SK-N-SH (cell line): ENCODE data around the gene AIP. TPM values are rescaled to one million over a fixed set of nuclear protein-coding genes. Genes with fewer than 3 reads are reported as not detected.

Experiments used
- CTCF ChIA-PET: fragments of 300-600, 350-600 bp; formaldehyde crosslinking; extraction: SDS; loops from one replicate; lab custom pipeline; 2021; lab: Yijun Ruan, JAX
- POLR2A ChIA-PET: fragments of 350-600 bp; sonication (Branson Sonifier 250); formaldehyde crosslinking; extraction: SDS; loops from one replicate; lab custom pipeline; 2020; ENCODE audit warnings: antibody characterized with exemption, inconsistent platforms; lab: Yijun Ruan, JAX
- DNase-seq: peaks from one replicate; pipeline ENCODE4 v3.0.0; 2012
- H2AFZ ChIP-seq: fragments of 200-600 bp; sonication (generic); 2 replicates; pipeline ENCODE4 v1.8.1; 2016; ENCODE audit warnings: antibody characterized with exemption, mild to moderate bottlenecking, low read depth
- H3F3A ChIP-seq: fragments of 200-600 bp; sonication (generic); replicated peaks from 2 replicates; pipeline ENCODE3; 2016; ENCODE audit warnings: antibody characterized with exemption, mild to moderate bottlenecking; ENCODE audit not compliant: insufficient read depth
- H3K27ac ChIP-seq, 2 experiments: fragments of 200-500 bp in 1 of 2; fragments of 200-600 bp in 1 of 2; sonication (Bioruptor generic) in 1 of 2; sonication (generic), shearing (Covaris generic) in 1 of 2; 2 replicates each; pipeline versions ENCODE4 v1.5.1 to v1.6.1; 2014 to 2016; ENCODE audit warnings: low read depth in 2 of 2, inconsistent platforms in 1 of 2, low read length in 1 of 2, mild to moderate bottlenecking in 1 of 2, mixed read lengths in 1 of 2
- H3K27me3 ChIP-seq: fragments of 200-600 bp; sonication (generic), shearing (Covaris generic); 2 replicates; pipeline ENCODE4 v1.6.1; 2016; ENCODE audit warnings: mixed run types; ENCODE audit not compliant: insufficient read depth
- H3K36me3 ChIP-seq, 2 experiments: fragments of 200-500 bp in 1 of 2; fragments of 200-600 bp in 1 of 2; sonication (Bioruptor generic) in 1 of 2; sonication (generic) in 1 of 2; replicated peaks in 1 of 2; 2 replicates each; pipeline versions ENCODE3 to v1.5.1; 2014 to 2016; ENCODE audit warnings: low read length in 1 of 2, mild to moderate bottlenecking in 1 of 2; ENCODE audit not compliant: insufficient read depth in 2 of 2, control insufficient read depth in 1 of 2
- H3K4me1 ChIP-seq, 2 experiments: fragments of 200-500 bp in 1 of 2; fragments of 200-600 bp in 1 of 2; sonication (Bioruptor generic) in 1 of 2; sonication (generic), shearing (Covaris generic) in 1 of 2; 2 replicates each; pipeline versions ENCODE4 v1.5.1 to v1.6.1; 2014 to 2016; ENCODE audit warnings: low read depth in 1 of 2, low read length in 1 of 2, mixed run types in 1 of 2; ENCODE audit not compliant: insufficient read depth in 2 of 2, control insufficient read depth in 1 of 2
- H3K4me2 ChIP-seq: fragments of 200-600 bp; sonication (generic), shearing (Covaris generic); 2 replicates; pipeline ENCODE4 v1.6.1; 2017; ENCODE audit warnings: mixed run types
- H3K4me3 ChIP-seq, 2 experiments: fragments of 200-500 bp in 1 of 2; fragments of 200-600 bp in 1 of 2; sonication (Bioruptor generic) in 1 of 2; sonication (generic), shearing (Covaris generic) in 1 of 2; 2 replicates each; pipeline versions ENCODE4 v1.5.1 to v1.8.1; 2014 to 2016; ENCODE audit warnings: low read depth in 2 of 2, inconsistent platforms in 1 of 2, low read length in 1 of 2, mild to moderate bottlenecking in 1 of 2, mixed read lengths in 1 of 2, moderate library complexity in 1 of 2
- H3K79me2 ChIP-seq: fragments of 200-600 bp; sonication (generic); 2 replicates; pipeline ENCODE4 v1.8.1; 2017; ENCODE audit warnings: mild to moderate bottlenecking; ENCODE audit not compliant: insufficient read depth
- H3K9ac ChIP-seq: fragments of 200-600 bp; sonication (generic); 2 replicates; pipeline ENCODE4 v1.6.1; 2017; ENCODE audit warnings: mixed run types
- H3K9me2 ChIP-seq: fragments of 200-600 bp; sonication (generic); 2 replicates; pipeline ENCODE4 v1.6.1; 2017; ENCODE audit warnings: mixed run types
- H3K9me3 ChIP-seq: fragments of 200-600 bp; sonication (generic); 2 replicates; pipeline ENCODE4 v1.6.1; 2017; ENCODE audit warnings: mixed run types, mild to moderate bottlenecking, moderate library complexity
- H4K20me1 ChIP-seq: fragments of 200-600 bp; sonication (generic); 2 replicates; pipeline ENCODE4 v1.6.1; 2017; ENCODE audit warnings: mild to moderate bottlenecking, mixed run types; ENCODE audit not compliant: insufficient read depth
- CHD2 ChIP-seq: fragments of 150-350 bp; IDR thresholded peaks from 2 replicates; pipeline ENCODE4 v1.6.1; 2018; ENCODE audit warnings: low read length; ENCODE audit not compliant: partially characterized antibody
- CTCF ChIP-seq: fragments of 200-600 bp; sonication (generic); IDR thresholded peaks from 2 replicates; pipeline ENCODE4 v1.6.1; 2017; ENCODE audit warnings: antibody characterized with exemption, mild to moderate bottlenecking, moderate library complexity
- ELF1 ChIP-seq: IDR thresholded peaks from 2 replicates; pipeline ENCODE4 v1.4.0; 2012
- FOSL2 ChIP-seq: IDR thresholded peaks from 2 replicates; pipeline ENCODE4 v1.4.0; 2012; ENCODE audit warnings: low read depth, mild to moderate bottlenecking, moderate library complexity, borderline replicate concordance
- FOXM1 ChIP-seq: IDR thresholded peaks from 2 replicates; pipeline ENCODE4 v1.4.0; 2012; ENCODE audit warnings: low read depth, mild to moderate bottlenecking
- JUND ChIP-seq: IDR thresholded peaks from 2 replicates; pipeline ENCODE4 v1.4.0; 2012
- MAX ChIP-seq: IDR thresholded peaks from 2 replicates; pipeline ENCODE4 v1.4.0; 2012; ENCODE audit warnings: low read depth
- MEF2A ChIP-seq: IDR thresholded peaks from 2 replicates; pipeline ENCODE4 v1.4.0; 2012; ENCODE audit warnings: low read depth, borderline replicate concordance
- NFIC ChIP-seq: IDR thresholded peaks from 2 replicates; pipeline ENCODE4 v1.4.0; 2012; ENCODE audit warnings: borderline replicate concordance
- PBX3 ChIP-seq: IDR thresholded peaks from 2 replicates; pipeline ENCODE4; 2012
- POLR2AphosphoS5 ChIP-seq: IDR thresholded peaks from 2 replicates; pipeline ENCODE4 v1.6.1; 2012; ENCODE audit warnings: low read depth, low read length
- RAD21 ChIP-seq: IDR thresholded peaks from 2 replicates; pipeline ENCODE4 v1.6.1; 2012; ENCODE audit warnings: mild to moderate bottlenecking, low read length
- RXRA ChIP-seq: IDR thresholded peaks from 2 replicates; pipeline ENCODE4 v1.4.0; 2012; ENCODE audit warnings: low read depth, mild to moderate bottlenecking, borderline replicate concordance
- SIN3A ChIP-seq: IDR thresholded peaks from 2 replicates; pipeline ENCODE4 v1.6.1; 2012; ENCODE audit warnings: low read depth, mild to moderate bottlenecking, low read length, moderate library complexity, borderline replicate concordance
- TCF12 ChIP-seq: IDR thresholded peaks from 2 replicates; pipeline ENCODE4 v1.4.0; 2012
- USF1 ChIP-seq: IDR thresholded peaks from 2 replicates; pipeline ENCODE4 v1.4.0; 2012; ENCODE audit warnings: low read depth, borderline replicate concordance
- YY1 ChIP-seq: IDR thresholded peaks from 2 replicates; pipeline ENCODE4 v1.4.0; 2012; ENCODE audit warnings: low read depth, mild to moderate bottlenecking
- WGBS: methylation state at CpG from one replicate; pipeline ENCODE4 v1.1.6; 2017; ENCODE audit warnings: low lambda C conversion rate; 5-methylcytosine and 5-hydroxymethylcytosine counted together
- polyA plus RNA-seq, 3 experiments: library from polyadenylated mRNA; depleted of rRNA; stranded (reverse); fragments of >200 nt; gene quantifications; 2 replicates each; pipeline ENCODE4 v1.2.3, GENCODE V29; 2012

Gene AIP
- polyA plus RNA-seq, 1 of the 3 experiments (the other 2 are of a cell fraction), result 207 TPM

- no peak for TF ChIP-seq YY1
- no peak for TF ChIP-seq CHD2
- no peak for TF ChIP-seq PBX3
- TF ChIP-seq FOSL2, result no peak
- TF ChIP-seq ELF1, result no peak
- TF ChIP-seq POLR2AphosphoS5, result no peak
- TF ChIP-seq RAD21, result no peak
Observed at GRCh38 chr11:67496113-67496512, 13.3 kb downstream of the AIP start (continued).

GRCh38 chr11:67497656-67498291 is 14.9 kb downstream of the AIP start:
- Histone ChIP-seq H3K27me3 (no peaks in the 10 kb centered on the region), H3K9me2 (no peaks in the 10 kb centered on the region), H3K9me3 (no peaks in the 10 kb centered on the region), H2AFZ (no peak overlapping the region), H3K4me2 (no peak overlapping the region), H3F3A (peaks cover 1% of the 10 kb centered on the region), H3K36me3 (peaks cover 10 to 23% of the 10 kb centered on the region in 2 experiments), H3K9ac (no peak overlapping the region), H4K20me1 (peaks cover 2% of the 10 kb centered on the region; the same call in 1 of the 2 replicates), H3K4me3 (no peak overlapping the region), H3K79me2 (peaks cover 1% of the 10 kb centered on the region; the same call in 1 of the 2 replicates), H3K4me1 (no peaks in the 10 kb centered on the region), H3K27ac (no peak overlapping the region)
- DNase-seq, result no peak
- no peak for TF ChIP-seq RXRA
- ChIA-PET CTCF (no interaction called here), POLR2A (no interaction called here)
- 91% methylated on average over 12 of the region's 21 CpGs for WGBS

GRCh38 chr11:67498544-67498972 is 15.7 kb downstream of the AIP start:
- no peak for DNase-seq
- no peak for TF ChIP-seq JUND
- no peak for TF ChIP-seq TCF12
- no peak for TF ChIP-seq FOXM1
- TF ChIP-seq NFIC, result no peak
- TF ChIP-seq SIN3A, result no peak
- TF ChIP-seq MEF2A, result no peak
- TF ChIP-seq CTCF, result no peak
- TF ChIP-seq ELF1, result no peak
- no peak for TF ChIP-seq PBX3
- no peak for TF ChIP-seq MAX
- TF ChIP-seq USF1, result no peak

More at GRCh38 chr11:67498544-67498972, 15.7 kb downstream of the AIP start:
- peaks cover 10% of the 10 kb centered on the region for H4K20me1 ChIP-seq
- H3K79me2 ChIP-seq, result peaks cover 9% of the 10 kb centered on the region
- H3F3A ChIP-seq, result peaks cover 2% of the 10 kb centered on the region
- ChIA-PET POLR2A (no interaction called here), CTCF (no interaction called here)
- H3K4me3 ChIP-seq, result no peak overlapping the region
- H3K9me3 ChIP-seq, result no peaks in the 10 kb centered on the region
- no peaks in the 10 kb centered on the region for H3K27me3 ChIP-seq
- no peaks in the 10 kb centered on the region for H3K9me2 ChIP-seq
- no peak overlapping the region for H2AFZ ChIP-seq
- H3K27ac ChIP-seq, result no peak overlapping the region
- H3K9ac ChIP-seq, result no peak overlapping the region
- peaks cover 10 to 20% of the 10 kb centered on the region in 2 experiments for H3K36me3 ChIP-seq
- 97% methylated on average over 17 of the region's 21 CpGs for WGBS
- H3K4me1 ChIP-seq, result peaks cover 0 to 3% of the 10 kb centered on the region in 2 experiments; a peak in 1 of 4 replicates
- H3K4me2 ChIP-seq, result no peak overlapping the region
